K562 (cell line): Measurements from ENCODE around the gene USP9Y. TPM values are rescaled to one million over a fixed set of nuclear protein-coding genes. Genes with fewer than 3 reads are reported as not detected.

ENCODE experiments used
- ATAC-seq: fragments of 200-7000 bp; cut with Tn5 transposase; 3 replicates; pipeline ENCODE4 v1.9.1; 2020; ENCODE audit warnings: moderate library complexity
- BruUV-seq: library from RNA; stranded (reverse); fragments of 400-500 nt; replicated peaks from 2 replicates; lab custom pipeline; 2021; lab: Mats Ljungman, UMichigan
- CTCF ChIA-PET: fragments of 300-600 bp; formaldehyde crosslinking; extraction: SDS; loops from one replicate; lab custom pipeline; 2021; ENCODE audit warnings: low intra/inter-chr PET ratio; lab: Yijun Ruan, JAX
- POLR2A ChIA-PET: fragments of 300-600, 350-650 bp; sonication (Branson Sonifier 250); formaldehyde crosslinking; extraction: SDS; loops from one replicate; lab custom pipeline; 2021; ENCODE audit warnings: antibody characterized with exemption, inconsistent platforms; lab: Yijun Ruan, JAX
- DNase-seq, 4 experiments: peaks; one replicate each; pipeline versions ENCODE4 v3.0.0 to v3.0.0-alpha.2; 2011 to 2018; ENCODE audit warnings: low spot score in 3 of 4, mixed read lengths in 3 of 4; ENCODE audit errors: extremely low read depth in 1 of 4
- FAIRE-seq: peaks from 2 replicates; lab custom pipeline; 2011; peaks lifted over from hg19 to GRCh38; lab: Jason Lieb, UNC
- H2AFZ ChIP-seq: 2 replicates; pipeline ENCODE4 v1.6.0; 2011; ENCODE audit warnings: low read depth, low read length, control low read depth, inconsistent platforms
- H3K27ac ChIP-seq: fragments of 200-600 bp; 3 replicates; pipeline ENCODE4 v1.8.0; 2011; ENCODE audit warnings: low read depth, mild to moderate bottlenecking, control low read depth, inconsistent platforms, low read length, moderate library complexity, mixed read lengths; ENCODE audit errors: extremely low read depth
- H3K27me3 ChIP-seq, 2 experiments: fragments of 300-600 bp in 1 of 2; 2 replicates in 1 of 2; 3 replicates in 1 of 2; pipeline versions ENCODE4 v1.6.0 to v1.8.0; 2011; ENCODE audit warnings: inconsistent platforms in 2 of 2, low read length in 2 of 2, mild to moderate bottlenecking in 1 of 2, mixed read lengths in 1 of 2, moderate library complexity in 1 of 2; ENCODE audit not compliant: control insufficient read depth in 2 of 2, insufficient read depth in 2 of 2
- H3K36me3 ChIP-seq: fragments of 300-600 bp; 3 replicates; pipeline ENCODE4 v1.8.0; 2011; ENCODE audit warnings: mild to moderate bottlenecking, low read length, inconsistent platforms; ENCODE audit not compliant: control insufficient read depth, insufficient read depth
- H3K4me1 ChIP-seq, 2 experiments: fragments of 200-600 bp in 1 of 2; replicated peaks in 1 of 2; 2 replicates in 1 of 2; 3 replicates in 1 of 2; pipeline versions ENCODE4 v1.5.1 to v1.8.0; 2011; ENCODE audit warnings: inconsistent platforms in 2 of 2, low read length in 2 of 2, mild to moderate bottlenecking in 1 of 2, mixed read lengths in 1 of 2, moderate library complexity in 1 of 2; ENCODE audit not compliant: control insufficient read depth in 2 of 2, insufficient read depth in 2 of 2
- H3K4me2 ChIP-seq: 2 replicates; pipeline ENCODE4 v1.6.1; 2011; ENCODE audit warnings: low read length, control low read depth, inconsistent platforms, mixed read lengths; ENCODE audit not compliant: insufficient read depth
- H3K4me3 ChIP-seq: fragments of 200-600 bp; sonication (generic), shearing (Covaris generic); 2 replicates; pipeline ENCODE4 v1.5.1; 2016; ENCODE audit warnings: control low read depth, inconsistent platforms
- H3K79me2 ChIP-seq: fragments of 200-600 bp; 3 replicates; pipeline ENCODE4 v1.8.0; 2011; ENCODE audit warnings: low read length, inconsistent platforms; ENCODE audit not compliant: control insufficient read depth, insufficient read depth
- H3K9ac ChIP-seq, 2 experiments: 2 replicates each; pipeline versions ENCODE4 v1.6.0 to v1.6.1; 2011; ENCODE audit warnings: low read depth in 2 of 2, low read length in 2 of 2, control low read depth in 1 of 2, inconsistent platforms in 1 of 2, mild to moderate bottlenecking in 1 of 2, mixed read lengths in 1 of 2; ENCODE audit not compliant: insufficient read depth in 1 of 2
- H3K9me1 ChIP-seq: one replicate; pipeline ENCODE4 v1.6.0; 2011; ENCODE audit warnings: inconsistent platforms, mild to moderate bottlenecking, low read length, moderate library complexity; ENCODE audit not compliant: control insufficient read depth, insufficient read depth
- H3K9me3 ChIP-seq: replicated peaks from 2 replicates; pipeline ENCODE4 v1.5.1; 2011; ENCODE audit warnings: low read depth, low read length, inconsistent platforms; ENCODE audit not compliant: control insufficient read depth, insufficient read depth
- H4K20me1 ChIP-seq: replicated peaks from 2 replicates; pipeline ENCODE4 v1.6.1; 2011; ENCODE audit warnings: low read length, inconsistent platforms, mixed read lengths; ENCODE audit not compliant: control insufficient read depth, insufficient read depth
- HNRNPL ChIP-seq: fragments of 200-400 bp; formaldehyde crosslinking; IDR thresholded peaks from 2 replicates; pipeline ENCODE4 v1.6.1; 2017; ENCODE audit warnings: low read depth, mild to moderate bottlenecking, low read length
- RBFOX2 ChIP-seq: fragments of 200-400 bp; formaldehyde crosslinking; IDR thresholded peaks from 2 replicates; pipeline ENCODE4 v1.6.1; 2017; ENCODE audit warnings: low read depth, mild to moderate bottlenecking, low read length, moderate library complexity
- RBM17 ChIP-seq: fragments of 200-400 bp; formaldehyde crosslinking; IDR thresholded peaks from 2 replicates; pipeline ENCODE4 v1.6.1; 2017; ENCODE audit warnings: low read depth, mild to moderate bottlenecking, low read length, borderline replicate concordance
- SUPT5H ChIP-seq: fragments of 450-650 bp; IDR thresholded peaks from 2 replicates; pipeline ENCODE4 v1.6.1; 2016
- ZNF445 ChIP-seq: fragments of 250-450 bp; sonication (Bioruptor Pico); IDR thresholded peaks from 2 replicates; pipeline ENCODE4 v1.4.0; 2020; ENCODE audit warnings: low read depth, mild to moderate bottlenecking, moderate library complexity
- WGBS: fragments of 100-300 bp; shearing (Covaris generic); methylation state at CpG from one replicate; pipeline ENCODE4 v1.1.6; 2016; ENCODE audit warnings: low coverage, mixed read lengths; ENCODE audit not compliant: insufficient coverage; ENCODE audit errors: missing lambda C conversion rate; 5-methylcytosine and 5-hydroxymethylcytosine counted together
- in situ Hi-C: fragments of 300-500 bp; cut with MboI; formaldehyde crosslinking; loops from 4 replicates; pipeline ENCODE4 v1.15.0; 2018; ENCODE audit warnings: inconsistent platforms, mixed read lengths
- intact Hi-C: fragments of 100-400 bp; cut with micrococcal nuclease; formaldehyde crosslinking; loops from 2 replicates; pipeline ENCODE4 v1.14.2; 2022
- polyA plus RNA-seq, 8 experiments: library from polyadenylated mRNA; depleted of rRNA in 4 of 8; stranded (reverse) in 5 of 8; unstranded in 3 of 8; fragments of >200 nt; fragmentation: Nextera tagmentation in 2 of 8; fragmentation: Illumina TruSeq in 1 of 8; extraction: Ambion mirVana in 2 of 8; extraction: Trizol in 1 of 8; gene quantifications; 2 replicates each; pipeline versions ENCODE4 v1.2.1 to v1.2.3, GENCODE V29; 2011 to 2014; ENCODE audit warnings: inconsistent platforms in 1 of 8, missing spikeins in 1 of 8
- total RNA-seq, 7 experiments: library from RNA; depleted of rRNA in 6 of 7; stranded (reverse); fragments of >200 nt in 6 of 7; fragmentation: Illumina TruSeq in 2 of 7; extraction: Trizol in 2 of 7; gene quantifications; 2 replicates each; pipeline versions ENCODE4 v1.2.1 to v1.2.3, GENCODE V29; 2011 to 2021; ENCODE audit warnings: low replicate concordance in 1 of 7
- TF ChIP-seq, protein P1 (sequence below): fragments of 450-650 bp; IDR thresholded peaks from 2 replicates; pipeline ENCODE4 v1.7.0; 2016; ENCODE audit warnings: borderline replicate concordance
- TF ChIP-seq, protein P2 (sequence below): fragments of 250-450 bp; sonication (Bioruptor Pico); IDR thresholded peaks from 2 replicates; pipeline ENCODE4 v1.9.0; 2021; ENCODE audit warnings: mild to moderate bottlenecking, inconsistent platforms

Gene USP9Y
- total and polyA plus RNA-seq, 9 of the 15 experiments (the other 6 are each of a cell fraction or from before 2014, with no cell fraction given), result 0.13 TPM; not detected in 8

GRCh38 chrY:12904618-12905516, 203.8 kb downstream of the USP9Y start, which contains the start of gene DDX3Y:
Gene DDX3Y, plus strand, starts transcription at chrY:12904868. Its CDS starts 69 bp downstream, at chrY:12904937.
- Histone ChIP-seq H3K4me1 (no peaks in the 10 kb centered on the region), H4K20me1 (no peaks in the 10 kb centered on the region), H3K9me1 (no peaks in the 10 kb centered on the region), H3K4me3 (no peak within 1 kb of the TSS), H3K9me3 (no peaks in the 10 kb centered on the region), H3K79me2 (no peaks in the 10 kb centered on the region), H3K4me2 (no peak within 1 kb of the TSS), H3K27ac (no peak within 1 kb of the TSS), H2AFZ (no peak within 1 kb of the TSS), H3K27me3 (no peaks in the 10 kb centered on the region), H3K9ac (no peak within 1 kb of the TSS), H3K36me3 (no peaks in the 10 kb centered on the region)
- CTCF ChIA-PET, result no interaction called here
- TF ChIP-seq RBFOX2 (no peak), SUPT5H (no peak), ZNF445 (CRISPR knock-in tag) (no peak), RBM17 (no peak), HNRNPL (no peak)
- TF ChIP-seq, protein P1, sequence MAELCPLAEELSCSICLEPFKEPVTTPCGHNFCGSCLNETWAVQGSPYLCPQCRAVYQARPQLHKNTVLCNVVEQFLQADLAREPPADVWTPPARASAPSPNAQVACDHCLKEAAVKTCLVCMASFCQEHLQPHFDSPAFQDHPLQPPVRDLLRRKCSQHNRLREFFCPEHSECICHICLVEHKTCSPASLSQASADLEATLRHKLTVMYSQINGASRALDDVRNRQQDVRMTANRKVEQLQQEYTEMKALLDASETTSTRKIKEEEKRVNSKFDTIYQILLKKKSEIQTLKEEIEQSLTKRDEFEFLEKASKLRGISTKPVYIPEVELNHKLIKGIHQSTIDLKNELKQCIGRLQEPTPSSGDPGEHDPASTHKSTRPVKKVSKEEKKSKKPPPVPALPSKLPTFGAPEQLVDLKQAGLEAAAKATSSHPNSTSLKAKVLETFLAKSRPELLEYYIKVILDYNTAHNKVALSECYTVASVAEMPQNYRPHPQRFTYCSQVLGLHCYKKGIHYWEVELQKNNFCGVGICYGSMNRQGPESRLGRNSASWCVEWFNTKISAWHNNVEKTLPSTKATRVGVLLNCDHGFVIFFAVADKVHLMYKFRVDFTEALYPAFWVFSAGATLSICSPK, result no peak
- TF ChIP-seq, protein P2, sequence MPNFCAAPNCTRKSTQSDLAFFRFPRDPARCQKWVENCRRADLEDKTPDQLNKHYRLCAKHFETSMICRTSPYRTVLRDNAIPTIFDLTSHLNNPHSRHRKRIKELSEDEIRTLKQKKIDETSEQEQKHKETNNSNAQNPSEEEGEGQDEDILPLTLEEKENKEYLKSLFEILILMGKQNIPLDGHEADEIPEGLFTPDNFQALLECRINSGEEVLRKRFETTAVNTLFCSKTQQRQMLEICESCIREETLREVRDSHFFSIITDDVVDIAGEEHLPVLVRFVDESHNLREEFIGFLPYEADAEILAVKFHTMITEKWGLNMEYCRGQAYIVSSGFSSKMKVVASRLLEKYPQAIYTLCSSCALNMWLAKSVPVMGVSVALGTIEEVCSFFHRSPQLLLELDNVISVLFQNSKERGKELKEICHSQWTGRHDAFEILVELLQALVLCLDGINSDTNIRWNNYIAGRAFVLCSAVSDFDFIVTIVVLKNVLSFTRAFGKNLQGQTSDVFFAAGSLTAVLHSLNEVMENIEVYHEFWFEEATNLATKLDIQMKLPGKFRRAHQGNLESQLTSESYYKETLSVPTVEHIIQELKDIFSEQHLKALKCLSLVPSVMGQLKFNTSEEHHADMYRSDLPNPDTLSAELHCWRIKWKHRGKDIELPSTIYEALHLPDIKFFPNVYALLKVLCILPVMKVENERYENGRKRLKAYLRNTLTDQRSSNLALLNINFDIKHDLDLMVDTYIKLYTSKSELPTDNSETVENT, result no peak
- FAIRE-seq (no peak), DNase-seq (no peak), ATAC-seq (no peak)
- POLR2A ChIA-PET, result no interaction called here
- intact Hi-C loops, result no loop called here
- in situ Hi-C loops, result no loop called here
- no TSS peak for BruUV-seq
- WGBS, result no CpG with 5 or more reads among the region's 54 CpGs
